NCI-H2171 (cell line): Measurements from ENCODE around the gene QKI.
"Not testable (repeated sequence)": the region's sequence is repeated elsewhere in the genome, so short reads cannot be mapped to it uniquely, and the experiment has no call there.

Source experiments
- DNase-seq: peaks from one replicate; lab custom pipeline; 2025; lab: John Stamatoyannopoulos, UW

The QKI gene

DNA sequence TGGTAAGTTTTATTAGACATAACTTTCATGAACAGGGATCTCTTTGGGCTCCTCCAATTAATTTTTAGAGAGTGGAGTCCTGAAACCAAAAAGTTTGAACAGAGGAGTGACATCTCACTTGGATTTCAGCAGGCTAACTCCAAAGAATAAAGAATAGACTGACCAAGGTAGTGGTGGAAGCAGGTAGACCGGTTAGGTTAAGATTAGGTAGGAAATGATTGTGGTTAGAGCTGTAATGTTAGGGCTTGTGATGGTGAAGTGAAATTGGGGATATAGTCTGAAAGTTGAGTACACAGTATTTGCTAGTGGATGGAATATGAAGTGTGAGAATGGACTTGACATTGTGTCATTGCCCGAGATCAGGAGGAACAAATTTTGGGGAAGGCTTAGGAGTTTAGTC is 27.8 kb downstream of the QKI start:
- no peak for DNase-seq

GRCh38 chr6:163444077-163444476 is 29.6 kb downstream of the QKI start:
- DNase-seq: no peak

GRCh38 chr6:163446549-163446948 is 32.0 kb downstream of the QKI start:
- no peak for DNase-seq

DNA sequence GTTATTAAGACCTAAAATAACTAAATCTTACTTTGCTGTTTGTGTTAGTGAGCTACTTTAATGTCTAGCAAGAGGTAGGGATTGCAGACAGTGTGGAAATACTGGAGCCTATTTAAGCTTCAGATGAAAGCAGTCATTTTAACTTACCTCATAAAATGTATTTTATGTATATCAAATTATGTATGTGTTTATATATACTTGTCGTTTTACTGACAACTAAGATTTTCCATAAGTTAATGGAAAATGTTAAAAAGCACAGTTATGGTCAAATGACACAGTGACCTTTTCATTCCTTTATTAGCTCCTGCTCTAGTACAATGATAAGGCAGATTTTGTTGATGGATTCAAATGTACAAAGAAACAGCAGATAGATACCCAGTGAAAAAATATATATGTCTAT is 34.6 kb downstream of the QKI start:
- no peak for DNase-seq

- DNase-seq: no peak
Measured at GRCh38 chr6:163454425-163454824, 39.9 kb downstream of the QKI start.

GRCh38 chr6:163455552-163455951 is 41.0 kb downstream of the QKI start:
- DNase-seq: no peak

DNA sequence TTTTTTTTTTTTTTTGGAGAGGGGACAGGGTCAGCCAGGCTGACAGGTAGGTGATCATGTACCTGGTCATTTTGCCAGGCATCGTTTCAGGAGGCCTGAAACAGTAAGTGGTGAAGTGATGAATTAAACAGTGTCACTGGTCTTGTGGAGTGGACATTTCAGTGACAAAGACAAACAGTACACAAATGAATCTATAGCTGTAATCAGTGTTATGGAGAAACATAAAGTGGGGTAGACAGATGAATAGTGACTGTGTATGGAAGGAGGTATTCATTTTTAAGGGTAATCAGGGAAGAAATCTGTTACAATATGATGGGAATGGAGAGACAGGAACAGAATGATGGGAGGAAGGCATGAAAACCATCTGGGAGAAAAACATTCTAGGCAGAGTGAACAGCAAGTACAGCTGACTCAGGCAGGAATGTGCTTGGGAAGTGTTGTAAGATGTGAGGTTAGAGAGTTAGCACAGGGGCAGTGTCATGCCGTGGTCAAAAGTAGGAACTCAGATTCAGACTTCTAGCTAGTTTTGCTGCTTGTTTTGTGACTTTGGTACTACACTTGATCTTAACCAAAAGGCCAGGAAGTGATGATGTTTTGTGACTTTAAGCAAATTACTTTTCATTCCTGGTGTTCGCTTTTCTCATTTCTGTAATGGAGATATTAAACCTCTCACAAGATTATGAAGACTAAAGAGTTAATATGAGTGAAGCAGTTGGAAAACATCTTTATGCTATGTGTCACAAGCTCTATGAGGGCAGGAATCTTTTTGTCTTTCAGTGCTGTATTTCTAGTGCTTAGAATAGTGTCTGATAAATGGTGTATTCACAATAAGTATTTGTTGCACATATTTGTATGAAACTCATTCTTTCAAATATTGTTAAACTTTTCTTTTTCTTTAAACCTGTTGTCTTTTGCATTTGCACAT is 43.4 kb downstream of the QKI start:
- no peak for DNase-seq

GRCh38 chr6:163459007-163459406 is 44.5 kb downstream of the QKI start:
- DNase-seq: no peak

GRCh38 chr6:163459536-163459935 is 45.0 kb downstream of the QKI start:
- no peak for DNase-seq

DNA sequence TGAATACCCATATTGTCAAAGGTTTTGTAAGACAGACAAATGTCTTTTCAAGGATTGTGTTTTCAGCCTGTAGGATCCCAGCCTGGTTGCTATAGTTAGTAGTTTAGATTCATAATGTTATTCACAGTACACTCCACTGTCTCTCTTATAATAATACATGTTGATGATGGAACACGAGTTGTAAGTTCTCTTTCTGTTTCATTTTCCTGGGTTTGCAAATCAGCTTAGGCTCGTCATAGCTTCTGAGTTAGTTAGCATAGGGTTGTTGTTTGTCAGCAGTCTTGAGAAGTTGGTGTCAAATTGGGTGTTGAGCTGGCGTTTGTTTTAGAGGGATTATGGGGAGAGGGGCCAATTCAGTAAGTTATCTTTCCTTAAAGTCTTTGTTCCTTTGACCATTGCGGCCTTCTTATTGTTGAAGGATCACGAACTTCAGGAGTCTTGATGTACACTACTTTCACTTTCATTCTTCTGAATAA is 45.8 kb downstream of the QKI start:
- no peak for DNase-seq

- no peak for DNase-seq
Measured at GRCh38 chr6:163461696-163462095, 47.2 kb downstream of the QKI start.

DNA sequence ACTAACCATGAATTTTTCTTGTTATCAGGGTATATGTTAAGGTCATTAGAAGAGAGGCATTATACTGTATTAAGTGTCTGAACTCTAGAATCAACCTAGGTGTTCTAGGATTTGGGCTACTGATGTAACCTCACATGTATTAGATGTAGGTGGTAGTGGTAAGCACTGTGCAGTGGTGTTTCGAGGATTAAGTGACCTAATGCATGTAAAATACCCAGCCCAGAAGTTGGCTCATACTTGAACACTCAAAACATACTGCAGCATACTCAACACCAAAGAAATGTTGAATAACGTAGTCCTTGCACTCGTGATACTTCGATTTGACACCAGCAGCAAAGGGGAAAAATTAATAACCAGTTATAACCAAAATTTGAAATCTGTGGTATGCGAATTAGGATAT is 48.7 kb downstream of the QKI start:
- DNase-seq: no peak

GRCh38 chr6:163463795-163464194 is 49.3 kb downstream of the QKI start:
- DNase-seq: no peak

DNA sequence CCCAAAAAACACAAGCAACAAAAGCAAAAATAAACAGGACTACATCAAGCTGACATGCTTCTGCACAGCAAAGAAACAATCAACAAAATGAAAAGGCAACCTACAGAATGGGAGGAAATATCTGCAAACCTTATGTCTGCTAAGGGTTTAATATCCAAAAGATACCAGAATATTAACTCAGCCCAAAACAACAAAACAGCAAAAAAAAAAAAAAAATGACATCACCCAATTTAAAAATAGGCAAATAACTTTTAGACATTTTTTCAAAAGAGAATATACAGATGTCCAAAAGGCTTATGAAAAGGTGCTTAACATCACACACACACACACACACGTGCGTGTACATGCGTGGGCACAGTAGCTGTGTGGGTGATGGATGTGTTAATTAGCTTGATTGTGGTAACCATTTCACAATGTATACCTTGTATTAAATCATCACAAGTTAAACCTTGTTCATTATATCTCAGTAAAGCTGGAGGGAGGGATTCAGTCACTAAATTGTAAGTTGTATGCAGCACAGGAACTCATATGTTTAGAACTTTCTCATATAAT is 52.4 kb downstream of the QKI start:
- DNase-seq: no peak

DNA sequence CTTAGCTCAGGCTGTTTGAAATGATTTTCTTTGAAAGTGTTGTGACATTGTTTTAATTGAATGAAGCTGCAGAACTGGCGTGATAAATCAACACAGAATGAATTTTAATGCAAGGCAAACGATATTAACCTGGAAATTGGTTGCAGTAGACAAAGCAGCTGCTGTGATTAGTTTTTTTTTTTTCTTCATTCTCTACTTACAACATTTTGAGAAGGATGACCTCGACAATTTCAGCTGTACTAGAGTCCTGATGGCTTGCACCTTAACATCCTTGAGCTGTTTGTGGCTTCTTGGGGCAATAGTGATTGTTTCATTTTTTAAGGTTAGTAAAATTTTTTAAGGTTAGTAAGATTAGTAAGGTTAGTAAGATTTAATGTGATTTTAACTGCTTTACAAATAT is 54.2 kb downstream of the QKI start:
- DNase-seq: no peak

DNA sequence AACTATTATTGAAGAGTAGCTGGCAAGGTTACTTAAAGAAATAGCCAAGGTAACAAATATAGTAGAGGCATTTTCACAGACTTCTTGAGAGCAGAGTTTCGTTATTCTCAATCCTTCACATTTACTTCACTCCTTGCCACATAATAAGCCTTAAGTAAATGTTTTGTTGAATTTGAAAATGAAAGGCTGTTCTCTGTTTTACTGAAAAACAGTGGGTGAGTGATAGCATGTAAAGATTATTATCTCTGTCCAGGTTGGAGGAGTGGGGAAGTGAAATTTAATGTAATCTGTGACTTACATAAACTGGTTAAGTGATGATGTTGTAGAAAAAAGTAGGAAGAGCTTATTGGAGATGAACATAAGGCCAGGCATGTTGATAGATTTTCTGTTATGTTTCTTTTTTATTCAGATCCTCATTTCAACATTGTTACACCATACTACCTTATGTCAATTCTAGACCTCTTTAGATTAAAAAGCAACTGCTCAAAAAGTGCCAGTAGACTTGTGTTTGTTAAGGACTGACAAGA is 55.0 kb downstream of the QKI start:
- DNase-seq: no peak

- no peak for DNase-seq
Measured at GRCh38 chr6:163470611-163471010, 56.1 kb downstream of the QKI start.

GRCh38 chr6:163474581-163474980 is 60.1 kb downstream of the QKI start:
- no peak for DNase-seq

DNA sequence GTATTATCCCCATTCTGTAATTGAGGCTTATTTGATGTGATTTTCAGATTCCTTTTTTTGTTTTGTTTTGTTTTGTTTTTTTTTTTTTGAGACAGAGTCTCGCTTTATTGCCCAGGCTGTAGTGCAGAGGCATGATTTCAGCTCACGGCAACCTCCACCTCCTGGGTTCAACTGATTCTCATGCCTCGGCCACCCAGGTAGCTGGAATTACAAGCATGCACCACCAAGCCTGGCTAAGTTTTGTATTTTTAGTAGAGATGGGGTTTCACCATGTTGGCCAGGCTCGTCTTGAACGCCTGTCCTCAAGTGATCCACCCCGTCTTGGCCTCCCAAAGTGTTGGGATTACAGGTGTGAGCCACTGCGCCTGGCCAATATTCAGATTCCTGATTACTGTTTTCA is 62.4 kb downstream of the QKI start:
- DNase-seq: not testable (repeated sequence)

- no peak for DNase-seq
Measured at GRCh38 chr6:163483107-163483506, 68.6 kb downstream of the QKI start.

GRCh38 chr6:163485388-163485851 is 70.9 kb downstream of the QKI start:
- DNase-seq: no peak

DNA sequence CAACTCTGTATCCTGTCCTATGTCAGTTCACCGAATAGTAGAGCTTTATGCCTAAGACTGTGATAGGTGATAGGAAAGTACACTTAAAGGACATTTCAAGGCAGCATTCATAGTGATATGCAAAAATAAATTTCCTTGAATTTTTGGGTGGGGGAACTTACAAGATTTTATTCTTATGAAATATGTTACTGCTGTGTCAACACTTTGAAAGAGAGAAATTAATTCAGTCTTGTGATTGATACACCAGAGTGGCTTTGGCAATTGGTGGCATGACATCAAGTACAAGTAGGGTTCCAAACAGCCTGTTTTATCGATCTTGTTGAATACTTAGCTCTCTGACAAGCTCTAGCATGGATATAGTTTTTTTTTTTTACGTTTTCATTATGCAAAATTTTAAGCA is 72.3 kb downstream of the QKI start:
- DNase-seq: no peak

- no peak for DNase-seq
Measured at GRCh38 chr6:163487606-163488005, 73.1 kb downstream of the QKI start.
